K562 (cell line): ENCODE data around the gene BCKDHB. TPM values are rescaled to one million over a fixed set of nuclear protein-coding genes. Genes with fewer than 3 reads are reported as not detected.

Experiments used
- BRD9 ChIP-seq: fragments of 450-650 bp; IDR thresholded peaks from 2 replicates; pipeline ENCODE4 v1.6.1; 2018; ENCODE audit warnings: low read depth; ENCODE audit not compliant: partially characterized antibody
- CREB1 ChIP-seq, 2 experiments: sonication (generic) in 1 of 2; formaldehyde crosslinking in 1 of 2; IDR thresholded peaks; 2 replicates each; pipeline versions ENCODE4 v1.6.1 to v1.8.0; 2012 to 2022; ENCODE audit warnings: inconsistent platforms in 1 of 2, mild to moderate bottlenecking in 1 of 2, missing genetic modification reagents in 1 of 2, moderate library complexity in 1 of 2
- HMGN3 ChIP-seq: IDR thresholded peaks from 2 replicates; pipeline ENCODE4 v1.6.1; 2011; ENCODE audit warnings: borderline replicate concordance, low read depth, mild to moderate bottlenecking, mixed read lengths, low read length; ENCODE audit not compliant: insufficient read length; ENCODE audit errors: extremely low read depth
- IFI16 ChIP-seq: fragments of 250-450 bp; sonication (Bioruptor Pico); IDR thresholded peaks from 2 replicates; pipeline ENCODE4 v2.1.2; 2022; ENCODE audit warnings: mild to moderate bottlenecking, inconsistent platforms
- JUND ChIP-seq, 2 experiments: IDR thresholded peaks; 2 replicates in 1 of 2; 3 replicates in 1 of 2; pipeline ENCODE4 v1.6.1; 2011; ENCODE audit warnings: borderline replicate concordance in 2 of 2, low read depth in 2 of 2, low read length in 2 of 2, improper control_type of control experiment in 1 of 2, missing biosample characterization in 1 of 2, missing genetic modification characterization in 1 of 2, missing genetic modification reagents in 1 of 2
- KLF16 ChIP-seq: IDR thresholded peaks from 2 replicates; pipeline ENCODE4 v1.6.1; 2016; ENCODE audit warnings: antibody characterized with exemption
- MAFG ChIP-seq: fragments of 450-650 bp; conservative IDR thresholded peaks from 2 replicates; pipeline ENCODE4 v1.6.1; 2016; ENCODE audit warnings: missing genetic modification characterization, missing compliant biosample characterization
- NELFE ChIP-seq: IDR thresholded peaks from 2 replicates; pipeline ENCODE4 v1.6.1; 2011; ENCODE audit warnings: mild to moderate bottlenecking; ENCODE audit not compliant: insufficient read depth, insufficient read length
- SMARCA4 ChIP-seq: fragments of 450-650 bp; IDR thresholded peaks from 2 replicates; pipeline ENCODE4 v1.6.1; 2016
- STAT5A ChIP-seq: IDR thresholded peaks from 2 replicates; pipeline ENCODE4 v1.6.1; 2012; ENCODE audit warnings: low read length, inconsistent platforms, borderline replicate concordance
- ZEB2 ChIP-seq: fragments of 450-650 bp; IDR thresholded peaks from 2 replicates; pipeline ENCODE4 v1.6.1; 2016
- polyA plus RNA-seq, 8 experiments: library from polyadenylated mRNA; depleted of rRNA in 4 of 8; stranded (reverse) in 5 of 8; unstranded in 3 of 8; fragments of >200 nt; fragmentation: Nextera tagmentation in 2 of 8; fragmentation: Illumina TruSeq in 1 of 8; extraction: Ambion mirVana in 2 of 8; extraction: Trizol in 1 of 8; gene quantifications; 2 replicates each; pipeline versions ENCODE4 v1.2.1 to v1.2.3, GENCODE V29; 2011 to 2014; ENCODE audit warnings: inconsistent platforms in 1 of 8, missing spikeins in 1 of 8
- total RNA-seq, 7 experiments: library from RNA; depleted of rRNA in 6 of 7; stranded (reverse); fragments of >200 nt in 6 of 7; fragmentation: Illumina TruSeq in 2 of 7; extraction: Trizol in 2 of 7; gene quantifications; 2 replicates each; pipeline versions ENCODE4 v1.2.1 to v1.2.3, GENCODE V29; 2011 to 2021; ENCODE audit warnings: low replicate concordance in 1 of 7
- TF ChIP-seq, protein P1 (sequence below): fragments of 450-650 bp; IDR thresholded peaks from 2 replicates; pipeline ENCODE4 v1.6.1; 2018; ENCODE audit not compliant: partially characterized antibody
- TF ChIP-seq, protein P2 (sequence below), 2 experiments: fragments of 450-650 bp in 1 of 2; sonication (generic) in 1 of 2; formaldehyde crosslinking in 1 of 2; IDR thresholded peaks in 1 of 2; conservative IDR thresholded peaks in 1 of 2; 2 replicates each; pipeline versions ENCODE4 v1.6.1 to v1.8.1; 2016 to 2023; ENCODE audit warnings: mild to moderate bottlenecking in 2 of 2, moderate library complexity in 2 of 2, inconsistent platforms in 1 of 2, missing genetic modification reagents in 1 of 2
- TF ChIP-seq, protein P3 (sequence below): fragments of 250-450 bp; sonication (Bioruptor Pico); IDR thresholded peaks from 2 replicates; pipeline ENCODE4 v1.5.0; 2020; ENCODE audit warnings: mild to moderate bottlenecking, borderline replicate concordance
- TF ChIP-seq, protein P4 (sequence below): fragments of 450-650 bp; IDR thresholded peaks from 2 replicates; pipeline ENCODE4 v1.6.1; 2016; ENCODE audit warnings: antibody characterized with exemption
- TF ChIP-seq, protein P5 (sequence below): sonication (generic); formaldehyde crosslinking; IDR thresholded peaks from 2 replicates; pipeline ENCODE4 v1.8.1; 2022; ENCODE audit warnings: missing genetic modification reagents

Gene BCKDHB
- total and polyA plus RNA-seq, 9 of the 15 experiments (the other 6 are each of a cell fraction or from before 2014, with no cell fraction given), result 4.1 to 23.7 (median 7.5) TPM

DNA sequence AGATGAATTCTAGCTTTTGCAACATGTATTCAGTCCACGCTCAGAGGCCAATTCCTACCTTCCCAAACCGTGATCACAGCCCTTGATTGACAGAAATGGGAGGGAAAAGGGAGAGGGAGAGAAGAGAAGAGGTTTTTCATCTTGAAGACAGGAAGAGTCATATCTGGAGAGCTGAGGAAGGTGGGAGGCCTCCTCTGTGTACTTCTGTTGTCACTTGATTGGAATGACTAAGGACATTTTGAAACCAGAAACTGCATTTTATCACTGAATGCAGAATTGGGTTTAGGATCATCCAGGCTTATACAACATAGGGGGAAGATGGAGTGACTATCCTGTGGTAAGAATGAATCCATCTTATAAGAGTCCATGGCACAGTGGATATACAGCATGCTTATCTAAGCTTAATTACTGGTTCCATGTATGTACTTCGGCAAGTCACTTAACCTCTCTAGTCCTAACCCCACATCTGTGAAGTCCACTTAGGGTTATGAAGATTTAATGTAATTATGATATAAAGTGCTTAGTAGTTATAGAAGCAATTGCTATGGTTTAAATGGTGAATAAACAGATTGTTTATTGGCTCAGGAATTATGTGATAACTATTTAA is 144.0 kb downstream of the BCKDHB start (continued):
- TF ChIP-seq, protein P1, sequence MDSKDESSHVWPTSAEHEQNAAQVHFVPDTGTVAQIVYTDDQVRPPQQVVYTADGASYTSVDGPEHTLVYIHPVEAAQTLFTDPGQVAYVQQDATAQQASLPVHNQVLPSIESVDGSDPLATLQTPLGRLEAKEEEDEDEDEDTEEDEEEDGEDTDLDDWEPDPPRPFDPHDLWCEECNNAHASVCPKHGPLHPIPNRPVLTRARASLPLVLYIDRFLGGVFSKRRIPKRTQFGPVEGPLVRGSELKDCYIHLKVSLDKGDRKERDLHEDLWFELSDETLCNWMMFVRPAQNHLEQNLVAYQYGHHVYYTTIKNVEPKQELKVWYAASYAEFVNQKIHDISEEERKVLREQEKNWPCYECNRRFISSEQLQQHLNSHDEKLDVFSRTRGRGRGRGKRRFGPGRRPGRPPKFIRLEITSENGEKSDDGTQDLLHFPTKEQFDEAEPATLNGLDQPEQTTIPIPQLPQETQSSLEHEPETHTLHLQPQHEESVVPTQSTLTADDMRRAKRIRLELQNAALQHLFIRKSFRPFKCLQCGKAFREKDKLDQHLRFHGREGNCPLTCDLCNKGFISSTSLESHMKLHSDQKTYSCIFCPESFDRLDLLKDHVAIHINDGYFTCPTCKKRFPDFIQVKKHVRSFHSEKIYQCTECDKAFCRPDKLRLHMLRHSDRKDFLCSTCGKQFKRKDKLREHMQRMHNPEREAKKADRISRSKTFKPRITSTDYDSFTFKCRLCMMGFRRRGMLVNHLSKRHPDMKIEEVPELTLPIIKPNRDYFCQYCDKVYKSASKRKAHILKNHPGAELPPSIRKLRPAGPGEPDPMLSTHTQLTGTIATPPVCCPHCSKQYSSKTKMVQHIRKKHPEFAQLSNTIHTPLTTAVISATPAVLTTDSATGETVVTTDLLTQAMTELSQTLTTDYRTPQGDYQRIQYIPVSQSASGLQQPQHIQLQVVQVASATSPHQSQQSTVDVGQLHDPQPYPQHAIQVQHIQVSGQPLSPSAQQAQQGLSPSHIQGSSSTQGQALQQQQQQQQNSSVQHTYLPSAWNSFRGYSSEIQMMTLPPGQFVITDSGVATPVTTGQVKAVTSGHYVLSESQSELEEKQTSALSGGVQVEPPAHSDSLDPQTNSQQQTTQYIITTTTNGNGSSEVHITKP, result peak; percentile 52
- TF ChIP-seq, protein P2, sequence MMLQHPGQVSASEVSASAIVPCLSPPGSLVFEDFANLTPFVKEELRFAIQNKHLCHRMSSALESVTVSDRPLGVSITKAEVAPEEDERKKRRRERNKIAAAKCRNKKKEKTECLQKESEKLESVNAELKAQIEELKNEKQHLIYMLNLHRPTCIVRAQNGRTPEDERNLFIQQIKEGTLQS (IDR thresholded peaks at IDR 0.05), result peak; percentile 31; the same call in 1 of the 2 replicates
- TF ChIP-seq, protein P2 (CRISPR knock-in tag; conservative IDR thresholded peaks at IDR 0.05), result no peak
- peak; percentile 67 for TF ChIP-seq JUND (IDR thresholded peaks at IDR 0.05; ENCODE audit: borderline replicate concordance, low read depth, low read length)
- TF ChIP-seq JUND (tag; IDR thresholded peaks at IDR 0.05; ENCODE audit: borderline replicate concordance, low read depth, low read length), result peak; percentile 66; the same call in 2 of the 3 replicates
- TF ChIP-seq NELFE, result no peak
- TF ChIP-seq HMGN3, result peak; percentile 17
- peak; percentile 72 for TF ChIP-seq STAT5A
- TF ChIP-seq CREB1 (IDR thresholded peaks at IDR 0.05), result peak; percentile 45; the same call in 1 of the 2 replicates
- no peak for TF ChIP-seq CREB1 (CRISPR knock-in tag; IDR thresholded peaks at IDR 0.05)
- TF ChIP-seq, protein P3, sequence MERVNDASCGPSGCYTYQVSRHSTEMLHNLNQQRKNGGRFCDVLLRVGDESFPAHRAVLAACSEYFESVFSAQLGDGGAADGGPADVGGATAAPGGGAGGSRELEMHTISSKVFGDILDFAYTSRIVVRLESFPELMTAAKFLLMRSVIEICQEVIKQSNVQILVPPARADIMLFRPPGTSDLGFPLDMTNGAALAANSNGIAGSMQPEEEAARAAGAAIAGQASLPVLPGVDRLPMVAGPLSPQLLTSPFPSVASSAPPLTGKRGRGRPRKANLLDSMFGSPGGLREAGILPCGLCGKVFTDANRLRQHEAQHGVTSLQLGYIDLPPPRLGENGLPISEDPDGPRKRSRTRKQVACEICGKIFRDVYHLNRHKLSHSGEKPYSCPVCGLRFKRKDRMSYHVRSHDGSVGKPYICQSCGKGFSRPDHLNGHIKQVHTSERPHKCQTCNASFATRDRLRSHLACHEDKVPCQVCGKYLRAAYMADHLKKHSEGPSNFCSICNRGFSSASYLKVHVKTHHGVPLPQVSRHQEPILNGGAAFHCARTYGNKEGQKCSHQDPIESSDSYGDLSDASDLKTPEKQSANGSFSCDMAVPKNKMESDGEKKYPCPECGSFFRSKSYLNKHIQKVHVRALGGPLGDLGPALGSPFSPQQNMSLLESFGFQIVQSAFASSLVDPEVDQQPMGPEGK (CRISPR knock-in tag), result no peak
- TF ChIP-seq ZEB2, result peak; percentile 75; the same call in 1 of the 2 replicates
- TF ChIP-seq BRD9, result no peak
- TF ChIP-seq, protein P4, sequence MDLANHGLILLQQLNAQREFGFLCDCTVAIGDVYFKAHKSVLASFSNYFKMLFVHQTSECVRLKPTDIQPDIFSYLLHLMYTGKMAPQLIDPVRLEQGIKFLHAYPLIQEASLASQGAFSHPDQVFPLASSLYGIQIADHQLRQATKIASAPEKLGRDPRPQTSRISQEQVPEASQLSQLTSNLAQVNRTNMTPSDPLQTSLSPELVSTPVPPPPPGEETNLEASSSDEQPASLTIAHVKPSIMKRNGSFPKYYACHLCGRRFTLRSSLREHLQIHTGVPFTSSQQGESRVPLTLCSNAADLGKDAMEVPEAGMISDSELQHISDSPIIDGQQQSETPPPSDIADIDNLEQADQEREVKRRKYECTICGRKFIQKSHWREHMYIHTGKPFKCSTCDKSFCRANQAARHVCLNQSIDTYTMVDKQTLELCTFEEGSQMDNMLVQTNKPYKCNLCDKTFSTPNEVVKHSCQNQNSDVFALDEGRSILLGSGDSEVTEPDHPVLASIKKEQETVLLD, result 0 out of 2 replicates have a peak, but pooled peaks have one; percentile 22
- no peak for TF ChIP-seq IFI16 (CRISPR knock-in tag)
- peak; percentile 92 for TF ChIP-seq SMARCA4
- peak; percentile 91 for TF ChIP-seq MAFG (tag)
- TF ChIP-seq KLF16, result peak; percentile 86
- TF ChIP-seq, protein P5, sequence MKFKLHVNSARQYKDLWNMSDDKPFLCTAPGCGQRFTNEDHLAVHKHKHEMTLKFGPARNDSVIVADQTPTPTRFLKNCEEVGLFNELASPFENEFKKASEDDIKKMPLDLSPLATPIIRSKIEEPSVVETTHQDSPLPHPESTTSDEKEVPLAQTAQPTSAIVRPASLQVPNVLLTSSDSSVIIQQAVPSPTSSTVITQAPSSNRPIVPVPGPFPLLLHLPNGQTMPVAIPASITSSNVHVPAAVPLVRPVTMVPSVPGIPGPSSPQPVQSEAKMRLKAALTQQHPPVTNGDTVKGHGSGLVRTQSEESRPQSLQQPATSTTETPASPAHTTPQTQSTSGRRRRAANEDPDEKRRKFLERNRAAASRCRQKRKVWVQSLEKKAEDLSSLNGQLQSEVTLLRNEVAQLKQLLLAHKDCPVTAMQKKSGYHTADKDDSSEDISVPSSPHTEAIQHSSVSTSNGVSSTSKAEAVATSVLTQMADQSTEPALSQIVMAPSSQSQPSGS (CRISPR knock-in tag), result no peak
